Right hindlimb (tissue), 1 donor: ENCODE results near the gene BPGM.

Experiments used
- DNase-seq: peaks from one replicate; pipeline ENCODE4 v3.0.0-alpha.2; 2018

The BPGM gene

DNA sequence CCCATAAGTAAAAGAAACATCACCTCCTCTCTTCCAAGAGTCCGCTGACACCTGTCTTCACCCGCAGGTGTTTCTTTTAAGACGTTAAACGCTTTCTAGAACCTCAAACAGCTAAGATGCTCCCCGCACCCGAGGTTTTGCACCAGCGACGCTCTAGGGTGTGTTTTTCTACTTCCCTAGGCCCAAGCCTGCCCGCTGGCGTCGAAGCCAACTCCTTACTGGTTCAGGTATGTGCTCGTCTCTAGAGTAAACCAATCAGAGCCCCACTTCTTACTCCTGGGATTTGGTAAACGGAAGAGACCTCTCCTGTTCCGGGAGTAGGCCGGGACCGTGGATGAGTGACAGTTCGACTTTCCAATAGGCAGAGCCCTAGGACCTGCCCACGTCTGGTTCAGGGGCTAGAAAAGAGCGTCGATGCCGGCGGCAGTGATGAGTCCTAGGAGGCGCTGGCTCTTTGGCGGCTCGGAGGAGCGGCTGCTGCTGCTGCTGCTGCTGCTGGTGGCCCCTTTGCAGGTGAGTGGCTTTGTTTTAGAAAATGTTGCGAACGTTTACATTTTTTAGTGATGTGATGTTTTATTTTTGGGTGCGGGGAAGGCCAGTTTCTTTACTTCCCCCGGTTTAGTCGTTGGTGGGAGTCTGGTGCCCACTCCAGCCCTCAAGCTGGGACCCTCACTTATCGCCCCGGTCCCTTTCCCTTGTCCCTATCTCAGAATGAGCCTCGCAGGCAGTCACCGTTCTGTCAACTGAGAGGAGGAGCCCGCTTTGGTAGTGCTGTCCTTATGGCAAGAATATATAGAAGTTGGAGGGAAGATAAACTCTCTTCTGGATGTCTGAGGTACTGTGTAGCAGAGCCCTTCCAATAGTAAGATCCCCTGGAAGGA is at the start of gene BPGM:
BPGM (plus strand) TSS at position 429 of the 881 bp plus-strand sequence. CDS start 14,655 bp downstream, outside the sequence.
- peak; percentile 99 for DNase-seq

DNA sequence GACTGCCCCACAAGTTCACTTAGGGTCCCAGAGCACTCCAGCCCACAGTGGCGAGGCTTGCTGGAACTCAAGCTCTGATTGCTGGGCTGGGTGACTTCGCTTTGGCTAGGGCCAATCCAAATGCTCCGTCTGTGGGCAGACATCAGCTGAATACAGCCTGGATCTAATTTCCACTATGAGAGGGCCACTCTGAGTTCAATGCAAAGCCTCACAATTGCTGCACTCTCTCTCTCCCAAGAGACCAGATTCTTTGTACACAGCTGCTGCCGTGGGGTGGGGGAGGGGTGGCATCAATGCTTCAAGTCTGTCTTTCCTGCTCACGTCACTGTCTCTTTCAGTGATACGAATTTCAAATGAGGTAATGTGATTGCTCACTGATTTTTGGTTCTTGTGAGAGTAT is 47.3 kb upstream of the BPGM start:
- DNase-seq = peak; percentile 41

DNA sequence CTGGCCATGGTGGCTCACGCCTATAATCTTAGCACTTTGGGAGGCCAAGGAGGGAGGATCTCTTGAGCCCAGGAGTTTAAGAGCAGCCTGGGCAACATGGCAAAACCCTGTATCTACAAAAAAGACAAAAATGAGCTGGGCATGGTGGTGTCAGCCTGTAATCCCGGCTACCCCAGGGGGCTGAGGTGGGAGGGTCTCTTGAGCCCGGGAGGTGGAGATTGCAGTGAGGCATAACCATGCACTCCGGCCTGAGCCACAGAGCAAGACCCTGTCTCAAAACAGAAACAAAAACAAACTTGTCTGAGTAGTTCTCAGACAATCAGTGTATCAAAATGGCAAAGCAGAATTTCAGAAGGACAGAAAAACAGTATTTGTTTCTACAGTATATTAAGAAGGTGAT is 45.2 kb upstream of the BPGM start:
- DNase-seq = no peak

DNA sequence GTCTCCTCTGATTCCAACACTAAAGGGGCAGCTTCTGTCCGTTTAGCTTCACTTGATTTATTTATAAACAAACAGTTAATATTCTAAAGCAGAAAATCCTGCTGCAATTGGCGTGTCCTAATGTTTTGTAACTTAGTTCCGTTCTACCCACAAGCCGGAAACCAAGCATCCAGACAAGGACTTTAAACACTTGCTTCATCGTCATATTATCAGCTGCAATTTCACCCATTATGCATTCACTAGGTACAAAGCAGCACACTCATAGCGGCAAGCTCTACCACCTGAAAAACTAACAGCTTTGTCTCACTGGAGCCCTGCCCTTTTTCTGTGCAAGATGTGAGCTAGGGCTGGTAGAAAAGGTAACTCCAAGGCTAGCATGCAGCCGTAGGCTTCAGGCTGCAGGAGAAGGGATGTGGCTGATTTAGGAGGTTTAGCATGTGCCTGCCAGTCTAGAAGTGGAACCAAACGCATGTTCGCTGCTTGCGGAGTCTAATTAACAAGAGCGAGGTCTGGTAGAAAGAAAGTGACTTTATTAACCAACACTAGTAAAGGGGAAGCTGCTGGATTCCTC is 43.7 kb upstream of the BPGM start:
- DNase-seq = no peak

DNA sequence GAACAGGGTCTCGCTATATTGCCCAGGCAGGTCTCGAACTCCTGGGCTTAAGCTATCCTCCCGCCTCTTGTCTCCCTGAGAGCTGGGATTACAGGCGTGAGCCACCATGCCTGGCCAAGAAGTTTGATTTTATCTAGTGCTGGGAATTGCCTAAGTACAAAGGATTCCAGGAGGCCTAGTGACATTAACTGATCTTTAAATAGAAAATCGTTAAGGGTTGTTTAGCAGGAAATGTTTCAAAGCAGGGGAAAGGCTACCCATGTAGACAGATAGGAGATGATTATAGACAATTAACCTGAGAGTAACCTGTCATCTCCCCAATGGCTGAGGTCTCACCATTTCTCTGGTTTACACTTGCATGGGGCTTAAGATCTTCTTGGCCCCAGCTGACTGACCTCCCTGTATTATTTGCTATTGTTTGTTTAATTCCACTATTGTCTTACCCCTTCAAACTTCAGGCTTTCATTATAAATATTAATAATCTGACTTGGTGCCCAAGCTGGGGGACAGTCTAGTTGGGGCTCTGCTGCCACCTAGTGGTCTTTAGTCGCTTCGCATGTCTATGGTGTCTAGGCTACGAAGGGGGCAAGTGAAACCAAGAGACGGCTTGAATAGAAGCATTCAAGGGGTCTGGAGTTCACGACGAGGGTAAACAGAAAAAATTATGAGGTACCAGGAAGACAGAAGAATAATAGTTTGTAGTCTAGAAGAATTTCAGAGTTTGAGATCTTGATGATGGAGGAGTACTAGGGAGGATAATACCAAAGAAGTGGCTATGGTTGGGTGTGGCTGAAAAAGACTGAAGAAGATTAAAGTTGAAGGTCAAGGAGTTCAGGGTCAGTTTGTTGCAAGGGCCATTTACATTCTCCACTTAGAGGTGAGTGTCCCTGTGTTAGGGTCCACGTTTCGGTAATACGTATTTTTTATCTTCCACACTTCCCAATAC is 40.4 kb upstream of the BPGM start:
- peak; percentile 59 for DNase-seq

DNA sequence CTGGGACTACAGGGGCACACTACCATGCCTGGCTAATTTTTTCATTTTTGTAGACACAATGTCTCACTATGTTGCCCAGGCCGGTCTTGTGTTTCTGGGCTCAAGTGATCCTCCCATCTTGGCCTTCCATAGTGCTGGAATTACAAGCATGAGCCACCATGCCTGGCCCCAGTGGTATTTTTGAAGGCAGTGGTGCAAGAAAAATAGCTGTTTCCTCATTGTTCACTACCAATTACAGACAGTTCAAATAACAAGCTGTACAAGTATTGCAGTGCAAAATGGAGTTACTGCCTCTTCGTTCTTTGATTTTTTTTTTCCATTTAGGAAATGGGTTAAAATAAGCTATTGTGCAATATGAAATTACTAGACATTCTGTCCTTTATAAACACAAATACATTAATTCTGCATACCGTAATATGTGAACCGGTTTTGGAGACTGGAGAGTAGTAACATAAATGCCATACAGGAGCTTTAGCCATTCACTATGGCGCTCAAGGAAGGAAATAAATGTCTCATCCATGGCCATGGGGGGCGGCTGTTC is 35.0 kb upstream of the BPGM start:
- DNase-seq = no peak

DNA sequence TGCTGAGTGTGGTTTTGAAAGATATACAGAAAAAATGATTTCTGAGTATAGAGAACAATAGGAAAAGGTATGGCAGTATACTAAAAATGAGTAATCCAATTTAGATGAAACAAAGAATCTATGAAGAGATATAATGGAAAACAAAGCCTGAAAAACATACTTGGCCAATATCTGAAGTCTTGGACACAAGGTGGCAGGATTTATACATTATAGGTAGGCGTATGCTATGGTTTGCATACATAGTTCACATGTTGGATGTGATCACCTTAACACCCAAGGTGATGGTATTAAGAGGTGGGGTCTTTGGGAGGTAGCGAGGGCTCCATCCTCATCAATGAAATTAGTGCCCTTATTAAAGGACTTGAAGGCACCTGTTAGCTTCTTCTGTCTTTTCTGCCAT is 34.5 kb upstream of the BPGM start:
- no peak for DNase-seq

DNA sequence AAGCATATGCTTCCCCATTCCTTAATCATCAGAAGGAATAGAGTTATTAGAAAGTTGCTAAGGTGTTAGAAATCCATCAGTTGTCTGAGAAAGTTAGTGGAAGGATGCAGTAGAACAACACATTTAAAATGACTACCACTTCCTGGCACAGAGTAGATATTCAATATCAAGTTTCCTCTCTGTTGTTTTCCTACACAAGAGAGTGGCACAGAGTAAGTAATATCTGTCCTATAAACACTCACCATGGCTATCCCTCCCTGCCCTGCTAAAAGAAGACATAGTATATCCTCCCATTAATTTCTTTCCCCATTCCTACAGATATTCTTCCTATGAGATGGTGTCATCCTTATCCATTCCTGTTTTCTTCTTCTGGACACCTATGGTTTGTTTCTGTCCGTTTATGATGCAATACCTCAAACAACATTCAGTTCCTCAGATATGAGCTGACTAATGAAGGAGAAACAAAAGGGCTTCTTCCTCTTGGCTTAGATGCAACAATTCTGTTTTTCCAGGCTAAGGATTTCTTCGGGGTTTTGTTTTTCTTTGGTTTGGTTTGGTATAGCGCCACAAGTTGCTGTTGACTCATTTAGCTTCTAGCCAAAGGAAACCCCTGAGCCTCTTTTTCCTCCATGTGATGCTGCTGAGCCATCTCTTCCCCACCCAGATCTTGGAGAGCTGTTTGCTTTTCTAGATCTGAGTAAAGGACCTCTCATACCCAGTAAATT is 32.9 kb upstream of the BPGM start:
- no peak for DNase-seq

DNA sequence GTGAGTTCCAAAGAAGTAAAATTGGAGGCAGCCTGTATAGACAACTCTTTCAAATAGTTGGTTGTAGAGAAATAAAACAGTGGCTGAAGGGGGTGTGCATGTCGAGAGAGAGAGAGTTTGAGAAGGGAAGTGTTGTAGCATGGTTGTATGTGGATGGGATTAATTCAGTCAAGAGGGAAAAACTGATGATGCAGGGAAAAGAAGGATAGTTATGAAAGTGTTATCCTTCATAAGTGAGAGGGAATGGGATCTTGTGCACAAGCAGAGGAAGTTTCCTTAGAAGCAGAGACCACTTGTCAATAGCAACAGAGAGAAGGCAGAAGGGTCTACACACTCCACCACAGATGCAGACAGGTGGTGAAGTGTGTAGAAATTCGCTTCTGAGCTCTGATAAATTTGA is 30.0 kb upstream of the BPGM start:
- DNase-seq = no peak

DNA sequence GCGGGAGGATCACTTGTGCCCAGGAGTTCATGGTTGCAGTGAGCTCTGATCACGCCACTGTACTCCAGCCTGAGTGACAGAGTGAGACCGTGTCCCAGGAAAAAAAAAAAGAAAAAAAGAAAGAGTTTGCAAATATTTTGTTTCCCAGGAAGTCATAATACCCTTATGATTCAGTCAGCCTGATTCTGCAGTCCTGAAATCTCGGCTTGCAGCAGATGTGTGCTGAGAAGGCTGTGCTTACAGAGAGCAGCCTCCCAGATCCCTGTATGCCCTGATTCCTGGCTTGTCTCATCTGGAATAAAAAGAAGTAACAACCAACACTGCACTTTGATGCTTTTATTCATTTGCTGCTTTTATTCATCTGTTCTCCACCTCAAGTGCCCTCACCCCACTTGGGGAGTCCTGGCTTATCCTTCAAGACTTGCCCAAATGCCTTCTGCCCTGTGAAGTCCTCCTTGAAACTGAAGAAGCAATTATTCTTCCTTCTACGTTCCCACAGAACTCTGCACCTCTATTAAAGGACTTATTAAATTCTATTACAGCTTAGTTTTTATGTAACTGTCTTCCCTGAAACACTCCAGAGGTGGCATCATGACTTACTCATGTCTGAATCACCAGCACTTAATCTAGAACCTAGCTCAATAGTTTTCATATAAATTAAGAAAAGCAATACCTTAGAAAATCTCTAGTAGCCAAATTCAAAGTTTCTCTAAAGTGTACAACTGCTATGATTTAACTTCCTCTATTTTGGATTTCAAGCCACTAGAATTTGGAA is 27.7 kb upstream of the BPGM start:
- DNase-seq = no peak

DNA sequence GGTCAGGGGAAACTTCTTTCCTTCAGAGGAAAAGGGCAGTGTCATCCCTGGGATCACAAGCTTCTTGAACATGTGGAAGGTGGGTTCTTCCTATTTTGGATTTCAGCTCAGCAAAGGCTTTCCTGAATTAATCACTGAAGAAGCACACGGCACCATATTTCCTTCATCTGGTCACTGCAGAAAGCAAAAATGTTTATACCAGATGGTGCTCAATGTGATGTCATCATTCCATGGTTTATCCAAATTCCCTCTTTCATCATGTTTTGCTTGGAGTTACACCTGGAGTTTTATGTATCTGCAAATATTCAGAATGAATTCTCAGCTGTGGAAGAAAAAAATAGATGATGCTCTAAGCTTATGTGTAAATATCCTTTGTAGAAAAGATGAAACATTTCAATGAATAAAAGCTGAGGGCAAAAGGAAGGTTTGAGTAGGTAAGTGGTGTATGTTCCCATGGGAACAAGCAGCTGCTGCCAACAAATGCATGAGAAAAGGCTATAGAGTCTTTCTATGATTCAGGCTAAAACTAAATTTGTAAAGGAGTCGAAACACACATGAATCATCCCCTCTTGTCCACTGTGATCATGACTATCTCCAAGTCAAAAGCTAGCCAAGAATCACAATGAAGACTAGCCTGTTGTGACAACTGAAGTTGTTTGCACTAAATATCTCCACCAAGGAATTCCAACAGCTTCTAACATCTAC is 26.9 kb upstream of the BPGM start:
- no peak for DNase-seq

DNA sequence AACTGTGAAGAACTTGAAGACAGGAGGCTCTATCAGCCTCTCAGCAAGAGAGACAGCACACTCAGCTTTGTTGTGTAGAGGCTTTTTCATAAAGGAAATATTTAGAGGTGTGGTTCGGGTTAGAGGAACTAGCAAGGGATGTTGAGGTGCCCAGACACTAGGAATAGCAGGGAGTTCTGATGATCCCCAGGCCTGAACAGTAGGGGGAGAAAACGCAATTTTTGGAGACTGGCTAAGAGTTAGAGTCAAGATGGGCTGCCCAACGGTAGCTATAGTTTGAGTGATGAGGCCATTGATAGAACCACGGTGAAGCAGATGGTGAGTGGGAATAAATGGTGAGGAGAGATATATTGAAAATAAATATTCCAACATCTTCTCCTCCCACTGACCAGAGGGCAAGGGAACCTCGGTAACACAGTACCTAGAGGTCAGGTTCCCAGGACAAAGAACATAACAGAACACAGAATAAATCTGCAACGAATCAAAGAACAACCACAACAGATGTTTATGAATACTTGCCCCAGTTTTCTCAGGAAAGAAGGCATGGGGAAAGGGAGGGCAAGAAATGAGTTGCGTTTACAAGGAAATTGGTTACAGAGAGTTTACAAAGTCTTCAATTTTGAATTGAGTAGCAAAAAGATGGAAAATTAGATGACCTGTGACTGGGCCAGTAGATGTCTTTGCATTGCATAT is 24.2 kb upstream of the BPGM start:
- DNase-seq = no peak

DNA sequence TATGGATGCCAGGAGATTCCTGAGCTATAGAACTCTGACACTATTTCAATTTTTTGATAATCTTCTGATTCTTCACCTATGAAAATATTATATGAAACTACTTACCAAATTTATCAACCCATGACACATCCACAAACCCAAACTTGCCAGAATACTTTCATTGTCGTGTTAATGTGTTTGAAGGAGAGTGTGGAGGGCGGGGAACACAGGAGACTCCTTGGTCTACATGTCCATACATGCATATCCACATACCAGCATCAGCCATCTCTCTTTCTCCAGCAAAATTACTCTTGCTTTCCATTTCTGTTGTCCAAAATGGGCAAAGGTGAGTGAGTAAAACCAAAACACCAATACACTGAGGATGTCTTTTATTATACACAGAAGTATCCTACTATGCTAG is 23.5 kb upstream of the BPGM start:
- no peak for DNase-seq

DNA sequence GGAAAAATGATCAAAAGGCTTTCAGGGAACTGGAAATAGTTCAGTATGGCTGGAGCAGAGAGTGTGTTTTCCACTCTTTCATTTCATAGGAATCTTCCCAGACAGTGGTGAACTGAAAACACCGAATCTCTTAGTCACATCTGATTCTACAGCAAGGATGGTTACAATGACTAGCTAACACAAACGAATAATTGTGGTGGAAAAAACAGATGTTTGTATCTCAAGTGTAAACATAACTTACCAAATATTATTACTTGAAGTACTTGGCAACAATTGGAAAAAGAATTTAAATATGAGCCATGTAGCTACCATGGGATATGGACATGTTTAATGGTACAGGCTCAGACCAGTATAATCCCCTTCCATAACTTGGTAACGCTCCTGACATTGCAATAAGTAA is 21.1 kb upstream of the BPGM start:
- DNase-seq = no peak

DNA sequence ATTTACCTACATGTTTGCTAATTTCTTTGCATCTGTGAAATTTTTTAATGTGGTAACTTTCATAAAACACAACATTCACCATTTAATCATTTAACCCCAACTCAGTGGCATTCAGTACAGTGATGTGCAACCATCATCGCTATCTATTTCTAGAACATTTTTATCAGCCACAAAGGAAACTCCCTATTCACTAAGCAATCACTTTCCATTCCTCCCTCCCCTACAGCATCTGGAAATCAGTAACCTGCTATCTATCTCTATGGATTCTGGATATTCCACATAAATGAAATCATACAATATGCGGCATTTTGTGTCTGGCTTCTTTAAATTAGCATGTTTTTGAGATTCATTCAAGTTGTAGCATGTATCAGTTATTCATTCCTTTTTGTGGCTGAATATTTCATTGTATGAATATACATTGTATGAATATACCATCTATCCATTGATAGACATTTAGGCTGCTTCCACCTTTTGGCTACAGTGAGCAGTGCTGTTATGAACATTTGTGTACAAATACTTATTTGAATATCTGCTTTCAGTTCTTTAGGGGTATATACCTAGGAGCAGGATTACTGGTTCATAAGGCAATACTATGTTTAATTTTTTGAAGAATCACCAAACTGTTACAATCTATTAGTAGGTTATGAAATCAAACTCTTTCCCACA is 19.4 kb upstream of the BPGM start:
- DNase-seq = no peak

DNA sequence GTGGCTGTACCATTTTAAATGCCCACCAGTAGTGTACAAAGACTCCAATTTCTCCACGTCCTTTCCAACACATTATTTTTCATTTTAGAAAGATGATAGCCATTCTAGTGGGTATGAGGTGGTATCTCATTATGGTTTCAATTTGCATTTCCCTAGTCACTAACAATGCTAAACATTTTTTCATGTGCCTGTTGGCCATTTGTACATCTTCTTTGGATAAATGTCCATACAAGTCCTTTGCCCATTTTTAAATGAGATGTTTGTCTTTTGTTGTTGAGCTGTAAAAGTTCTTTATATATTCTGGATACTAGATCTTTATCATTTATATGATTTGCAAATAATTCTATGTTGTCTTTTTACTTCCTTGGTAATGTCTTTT is 18.9 kb upstream of the BPGM start:
- no peak for DNase-seq

DNA sequence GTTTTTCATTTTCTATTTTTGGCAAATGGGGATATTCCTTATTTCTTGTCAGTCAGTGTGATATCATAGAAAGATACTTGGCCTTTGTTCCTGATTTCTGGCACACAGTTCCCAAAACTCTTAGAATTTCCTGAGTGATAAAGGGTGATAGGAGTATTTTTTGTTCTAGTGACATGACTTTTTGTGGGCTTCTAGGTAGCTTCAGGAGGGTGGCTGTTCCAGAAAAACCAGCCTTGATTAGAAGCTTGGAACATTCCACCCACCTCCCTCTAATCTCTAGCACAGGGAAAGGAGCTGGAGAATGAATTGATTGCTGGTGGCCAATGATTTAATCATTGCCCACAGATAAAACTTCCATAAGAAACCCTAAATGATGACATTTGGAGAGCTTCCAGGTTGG is 17.2 kb upstream of the BPGM start:
- no peak for DNase-seq

DNA sequence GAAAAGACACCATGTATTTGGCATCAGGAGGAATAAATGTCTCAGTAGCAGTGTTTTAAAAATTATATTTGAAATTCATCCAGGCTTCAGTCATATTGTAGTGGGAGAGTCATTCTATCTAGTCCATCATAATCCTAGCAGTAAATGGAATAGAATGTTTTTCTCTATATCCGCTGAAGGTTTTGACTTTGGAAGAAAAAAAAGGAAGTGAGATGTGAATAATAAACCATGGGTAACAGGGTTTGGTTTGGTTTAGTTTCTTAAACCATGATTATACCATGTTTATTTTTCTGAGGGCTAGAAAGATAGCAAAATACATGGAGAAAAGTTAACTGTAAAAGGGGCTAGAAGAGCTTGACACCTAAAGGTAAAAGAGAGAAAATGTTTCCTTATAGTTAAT is 16.4 kb upstream of the BPGM start:
- no peak for DNase-seq

DNA sequence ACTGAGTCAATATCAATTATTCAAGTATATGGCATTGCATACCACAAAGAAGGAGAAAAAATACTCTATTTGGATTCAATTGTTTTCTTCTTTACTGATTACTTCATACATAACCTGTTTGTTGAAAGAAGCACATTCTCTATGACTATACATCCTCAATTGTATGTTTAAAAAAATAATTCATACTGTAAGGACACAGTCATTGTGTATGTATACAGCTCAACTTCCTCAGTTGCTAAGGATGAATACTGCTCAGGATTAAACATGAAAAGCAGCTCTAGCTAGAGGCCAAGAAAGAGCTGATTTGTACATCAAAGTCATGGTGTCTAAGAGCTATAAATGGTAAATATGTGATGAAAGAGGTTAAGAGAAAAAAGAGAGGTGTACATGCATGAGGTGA is 15.8 kb upstream of the BPGM start:
- DNase-seq = no peak

DNA sequence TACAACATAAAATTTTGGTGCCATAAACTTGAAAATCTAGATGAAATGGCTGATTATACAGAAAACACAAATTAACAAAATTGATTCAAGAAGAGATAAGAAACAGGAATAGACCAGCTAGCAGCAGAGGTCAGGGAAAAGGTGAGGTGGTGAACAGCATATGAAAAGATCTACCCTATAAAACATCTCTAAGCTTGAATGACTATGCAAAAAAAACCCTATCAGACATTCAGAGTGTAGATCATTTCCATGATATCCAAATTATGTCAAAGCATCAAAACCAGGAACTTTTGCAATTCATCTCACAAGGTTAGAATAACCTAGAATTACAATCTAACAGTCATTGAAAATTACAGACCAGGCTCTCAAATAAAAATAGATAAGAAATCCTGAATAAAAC is 14.6 kb upstream of the BPGM start:
- DNase-seq = no peak
